ENCODE measurements around the gene EBF4. TPM values are rescaled to one million over a fixed set of nuclear protein-coding genes. Genes with fewer than 3 reads are reported as not detected.

Gene EBF4
- polyA plus RNA-seq, 1 donor from 2014 or later = 13.2 TPM

DNA sequence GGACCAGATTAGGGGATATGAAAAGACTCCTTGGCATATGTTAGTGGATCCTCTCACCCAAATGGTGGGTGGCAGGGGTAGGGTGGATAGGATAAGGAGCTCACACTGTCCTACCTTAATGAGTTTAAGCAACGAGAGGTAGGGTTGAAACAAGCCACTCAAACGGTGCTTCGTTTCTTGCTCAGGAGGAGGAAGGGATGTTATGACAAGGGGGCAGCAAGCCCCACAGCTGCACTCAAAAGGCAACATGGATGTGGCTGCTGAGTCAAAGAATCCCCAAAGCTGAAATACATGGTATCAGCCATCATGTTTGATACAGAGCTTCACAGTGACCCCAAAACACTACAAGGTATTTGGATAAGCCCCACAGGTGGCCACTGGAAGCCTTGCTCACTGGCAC is 20.1 kb upstream of the EBF4 start:
- Histone ChIP-seq H3K27ac (ENCODE audit: low read length) (no peak overlapping the region), H3K4me2 (ENCODE audit: low read length) (no peak overlapping the region), H3K27me3 (ENCODE audit: insufficient read depth, low read depth, low read length) (peaks cover 12% of the 10 kb centered on the region), H3K4me3 (ENCODE audit: low read length) (no peak overlapping the region), H4K20me1 (ENCODE audit: insufficient read depth) (no peaks in the 10 kb centered on the region), H3K9me3 (ENCODE audit: low read length) (no peaks in the 10 kb centered on the region), H3K36me3 (ENCODE audit: insufficient read depth, low read length) (no peaks in the 10 kb centered on the region), H3K9ac (ENCODE audit: low read length) (no peak overlapping the region), H3F3A (ENCODE audit: insufficient read depth, low read length, poor library complexity, severe bottlenecking) (no peaks in the 10 kb centered on the region), H3K79me2 (replicated peaks; ENCODE audit: insufficient read depth, low read length) (no peaks in the 10 kb centered on the region), H2AFZ (ENCODE audit: low read depth, low read length) (no peak overlapping the region), H3K9me2 (ENCODE audit: insufficient read depth, low read length) (no peaks in the 10 kb centered on the region)
- TF ChIP-seq TAF1 (IDR thresholded peaks at IDR 0.05; ENCODE audit: low read depth) (no peak), EP300 (conservative IDR thresholded peaks at IDR 0.05; ENCODE audit: poor library complexity, severe bottlenecking) (no peak), RAD21 (conservative IDR thresholded peaks at IDR 0.05) (no peak), EZH2 (IDR thresholded peaks at IDR 0.05; ENCODE audit: borderline replicate concordance, insufficient read depth, low read length, poor library complexity, severe bottlenecking) (no peak), SMC3 (conservative IDR thresholded peaks at IDR 0.05; ENCODE audit: poor library complexity) (no peak), POLR2AphosphoS5 (IDR thresholded peaks at IDR 0.05) (no peak), MXI1 (conservative IDR thresholded peaks at IDR 0.05; ENCODE audit: poor library complexity, severe bottlenecking) (no peak)
- TF ChIP-seq, protein P1, sequence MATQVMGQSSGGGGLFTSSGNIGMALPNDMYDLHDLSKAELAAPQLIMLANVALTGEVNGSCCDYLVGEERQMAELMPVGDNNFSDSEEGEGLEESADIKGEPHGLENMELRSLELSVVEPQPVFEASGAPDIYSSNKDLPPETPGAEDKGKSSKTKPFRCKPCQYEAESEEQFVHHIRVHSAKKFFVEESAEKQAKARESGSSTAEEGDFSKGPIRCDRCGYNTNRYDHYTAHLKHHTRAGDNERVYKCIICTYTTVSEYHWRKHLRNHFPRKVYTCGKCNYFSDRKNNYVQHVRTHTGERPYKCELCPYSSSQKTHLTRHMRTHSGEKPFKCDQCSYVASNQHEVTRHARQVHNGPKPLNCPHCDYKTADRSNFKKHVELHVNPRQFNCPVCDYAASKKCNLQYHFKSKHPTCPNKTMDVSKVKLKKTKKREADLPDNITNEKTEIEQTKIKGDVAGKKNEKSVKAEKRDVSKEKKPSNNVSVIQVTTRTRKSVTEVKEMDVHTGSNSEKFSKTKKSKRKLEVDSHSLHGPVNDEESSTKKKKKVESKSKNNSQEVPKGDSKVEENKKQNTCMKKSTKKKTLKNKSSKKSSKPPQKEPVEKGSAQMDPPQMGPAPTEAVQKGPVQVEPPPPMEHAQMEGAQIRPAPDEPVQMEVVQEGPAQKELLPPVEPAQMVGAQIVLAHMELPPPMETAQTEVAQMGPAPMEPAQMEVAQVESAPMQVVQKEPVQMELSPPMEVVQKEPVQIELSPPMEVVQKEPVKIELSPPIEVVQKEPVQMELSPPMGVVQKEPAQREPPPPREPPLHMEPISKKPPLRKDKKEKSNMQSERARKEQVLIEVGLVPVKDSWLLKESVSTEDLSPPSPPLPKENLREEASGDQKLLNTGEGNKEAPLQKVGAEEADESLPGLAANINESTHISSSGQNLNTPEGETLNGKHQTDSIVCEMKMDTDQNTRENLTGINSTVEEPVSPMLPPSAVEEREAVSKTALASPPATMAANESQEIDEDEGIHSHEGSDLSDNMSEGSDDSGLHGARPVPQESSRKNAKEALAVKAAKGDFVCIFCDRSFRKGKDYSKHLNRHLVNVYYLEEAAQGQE (IDR thresholded peaks at IDR 0.05; ENCODE audit: borderline replicate concordance) = no peak
- TF ChIP-seq, protein P2, sequence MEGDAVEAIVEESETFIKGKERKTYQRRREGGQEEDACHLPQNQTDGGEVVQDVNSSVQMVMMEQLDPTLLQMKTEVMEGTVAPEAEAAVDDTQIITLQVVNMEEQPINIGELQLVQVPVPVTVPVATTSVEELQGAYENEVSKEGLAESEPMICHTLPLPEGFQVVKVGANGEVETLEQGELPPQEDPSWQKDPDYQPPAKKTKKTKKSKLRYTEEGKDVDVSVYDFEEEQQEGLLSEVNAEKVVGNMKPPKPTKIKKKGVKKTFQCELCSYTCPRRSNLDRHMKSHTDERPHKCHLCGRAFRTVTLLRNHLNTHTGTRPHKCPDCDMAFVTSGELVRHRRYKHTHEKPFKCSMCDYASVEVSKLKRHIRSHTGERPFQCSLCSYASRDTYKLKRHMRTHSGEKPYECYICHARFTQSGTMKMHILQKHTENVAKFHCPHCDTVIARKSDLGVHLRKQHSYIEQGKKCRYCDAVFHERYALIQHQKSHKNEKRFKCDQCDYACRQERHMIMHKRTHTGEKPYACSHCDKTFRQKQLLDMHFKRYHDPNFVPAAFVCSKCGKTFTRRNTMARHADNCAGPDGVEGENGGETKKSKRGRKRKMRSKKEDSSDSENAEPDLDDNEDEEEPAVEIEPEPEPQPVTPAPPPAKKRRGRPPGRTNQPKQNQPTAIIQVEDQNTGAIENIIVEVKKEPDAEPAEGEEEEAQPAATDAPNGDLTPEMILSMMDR (IDR thresholded peaks at IDR 0.05; ENCODE audit: poor library complexity, severe bottlenecking) = no peak

DNA sequence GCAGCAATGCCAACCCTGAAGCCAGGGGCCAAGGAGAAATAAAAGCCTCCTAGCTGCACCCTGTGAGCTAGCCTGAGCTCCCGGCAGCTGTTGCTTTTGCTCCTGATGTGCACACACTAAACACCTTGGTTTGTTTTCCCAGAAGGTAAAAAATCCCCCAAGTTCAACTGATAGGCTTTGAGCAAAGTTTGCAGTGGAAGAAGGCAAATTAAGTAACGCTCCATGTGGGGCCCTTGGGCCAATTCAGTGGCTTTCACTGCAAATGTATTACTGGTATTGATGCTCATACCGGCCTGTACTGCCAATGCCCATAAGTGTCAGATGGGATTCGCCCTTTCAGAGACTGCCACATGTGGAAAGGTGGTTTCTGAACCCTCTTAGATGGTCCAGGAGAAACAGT is 19.1 kb upstream of the EBF4 start:
- Histone ChIP-seq H2AFZ (ENCODE audit: low read depth, low read length) (no peak overlapping the region), H3K27me3 (ENCODE audit: insufficient read depth, low read depth, low read length) (peaks cover 5% of the 10 kb centered on the region), H3F3A (ENCODE audit: insufficient read depth, low read length, poor library complexity, severe bottlenecking) (no peaks in the 10 kb centered on the region), H3K4me2 (ENCODE audit: low read length) (no peak overlapping the region), H3K36me3 (ENCODE audit: insufficient read depth, low read length) (no peaks in the 10 kb centered on the region), H4K20me1 (ENCODE audit: insufficient read depth) (no peaks in the 10 kb centered on the region), H3K9me3 (ENCODE audit: low read length) (no peaks in the 10 kb centered on the region), H3K9me2 (ENCODE audit: insufficient read depth, low read length) (no peaks in the 10 kb centered on the region), H3K27ac (ENCODE audit: low read length) (no peak overlapping the region), H3K79me2 (replicated peaks; ENCODE audit: insufficient read depth, low read length) (no peaks in the 10 kb centered on the region), H3K4me3 (ENCODE audit: low read length) (no peak overlapping the region), H3K9ac (ENCODE audit: low read length) (no peak overlapping the region)
- TF ChIP-seq MXI1 (conservative IDR thresholded peaks at IDR 0.05; ENCODE audit: poor library complexity, severe bottlenecking) (no peak), SMC3 (conservative IDR thresholded peaks at IDR 0.05; ENCODE audit: poor library complexity) (no peak), EZH2 (IDR thresholded peaks at IDR 0.05; ENCODE audit: borderline replicate concordance, insufficient read depth, low read length, poor library complexity, severe bottlenecking) (no peak), EP300 (conservative IDR thresholded peaks at IDR 0.05; ENCODE audit: poor library complexity, severe bottlenecking) (no peak), RAD21 (conservative IDR thresholded peaks at IDR 0.05) (no peak), TAF1 (IDR thresholded peaks at IDR 0.05; ENCODE audit: low read depth) (no peak)
- TF ChIP-seq, protein P1 (IDR thresholded peaks at IDR 0.05; ENCODE audit: borderline replicate concordance) = no peak

All from neural cell (in vitro differentiated cells).